Neural cell (in vitro differentiated cells): ENCODE data around the gene ZFPL1. TPM values are rescaled to one million over a fixed set of nuclear protein-coding genes. Genes with fewer than 3 reads are reported as not detected.

Source experiments
- H2AFZ ChIP-seq: fragments of 200-600, 300-800 bp; sonication (generic), shearing (Covaris generic); 2 replicates; pipeline ENCODE4 v1.6.0; 2014; ENCODE audit warnings: low read depth, mild to moderate bottlenecking, antibody characterized with exemption, low read length, moderate library complexity
- H3F3A ChIP-seq: fragments of 200-600 bp; shearing (Covaris generic); 2 replicates; pipeline ENCODE4 v1.6.1; 2016; ENCODE audit warnings: mild to moderate bottlenecking, moderate library complexity, mixed read lengths, antibody characterized with exemption, low read length; ENCODE audit not compliant: insufficient read depth, poor library complexity, severe bottlenecking
- H3K27ac ChIP-seq: fragments of 200-600, 300-800 bp; sonication (generic), shearing (Covaris generic); 2 replicates; pipeline ENCODE4 v1.5.1; 2014; ENCODE audit warnings: mild to moderate bottlenecking, low read length, moderate library complexity
- H3K27me3 ChIP-seq: fragments of 300-800, 200-600 bp; sonication (generic), shearing (Covaris generic); 2 replicates; pipeline ENCODE4 v1.6.0; 2014; ENCODE audit warnings: mild to moderate bottlenecking, low read depth, low read length, moderate library complexity; ENCODE audit not compliant: insufficient read depth
- H3K36me3 ChIP-seq: fragments of 300-800, 200-600 bp; sonication (generic), shearing (Covaris generic); 2 replicates; pipeline ENCODE4 v1.5.1; 2014; ENCODE audit warnings: mild to moderate bottlenecking, antibody characterized with exemption, low read length, moderate library complexity; ENCODE audit not compliant: insufficient read depth
- H3K4me2 ChIP-seq: fragments of 300-800, 200-600 bp; sonication (generic), shearing (Covaris generic); 2 replicates; pipeline ENCODE4 v1.6.0; 2014; ENCODE audit warnings: mild to moderate bottlenecking, low read length
- H3K4me3 ChIP-seq: fragments of 300-800, 200-600 bp; sonication (generic), shearing (Covaris generic); 2 replicates; pipeline ENCODE4 v1.5.1; 2014; ENCODE audit warnings: mild to moderate bottlenecking, low read length, moderate library complexity
- H3K79me2 ChIP-seq: fragments of 200-600 bp; shearing (Covaris generic); replicated peaks from 2 replicates; pipeline ENCODE4 v1.6.0; 2014; ENCODE audit warnings: mild to moderate bottlenecking, low read length, moderate library complexity; ENCODE audit not compliant: insufficient read depth
- H3K9ac ChIP-seq: fragments of 300-800, 200-600 bp; sonication (generic), shearing (Covaris generic); 2 replicates; pipeline ENCODE4 v1.6.1; 2016; ENCODE audit warnings: mild to moderate bottlenecking, low read length, mixed read lengths
- H3K9me2 ChIP-seq: fragments of 200-600 bp; shearing (Covaris generic); 2 replicates; pipeline ENCODE4 v1.6.1; 2016; ENCODE audit warnings: mild to moderate bottlenecking, low read length, mixed read lengths; ENCODE audit not compliant: insufficient read depth
- H3K9me3 ChIP-seq: fragments of 200-600, 300-800 bp; sonication (generic), shearing (Covaris generic); 2 replicates; pipeline ENCODE4 v1.6.1; 2016; ENCODE audit warnings: mild to moderate bottlenecking, mixed run types, low read length, moderate library complexity, mixed read lengths
- H4K20me1 ChIP-seq: fragments of 200-600 bp; shearing (Covaris generic); 2 replicates; pipeline ENCODE4 v1.6.1; 2016; ENCODE audit warnings: mild to moderate bottlenecking, mixed run types; ENCODE audit not compliant: insufficient read depth
- CTCF ChIP-seq: fragments of 450-650 bp; IDR thresholded peaks from 2 replicates; pipeline ENCODE4 v1.5.1; 2014; ENCODE audit warnings: antibody characterized with exemption, mild to moderate bottlenecking, moderate library complexity; ENCODE audit not compliant: poor library complexity, severe bottlenecking
- EP300 ChIP-seq: fragments of 450-650 bp; conservative IDR thresholded peaks from 2 replicates; pipeline ENCODE4 v1.6.1; 2014; ENCODE audit warnings: antibody characterized with exemption, mild to moderate bottlenecking, moderate library complexity; ENCODE audit not compliant: poor library complexity, severe bottlenecking
- EZH2 ChIP-seq: fragments of 200-600, 300-800 bp; shearing (Covaris generic), sonication (generic); IDR thresholded peaks from 2 replicates; pipeline ENCODE4 v1.6.1; 2014; ENCODE audit warnings: antibody characterized with exemption, low read length, borderline replicate concordance, mild to moderate bottlenecking; ENCODE audit not compliant: insufficient read depth, poor library complexity, severe bottlenecking
- MXI1 ChIP-seq: fragments of 450-650 bp; conservative IDR thresholded peaks from 2 replicates; pipeline ENCODE4 v1.6.1; 2014; ENCODE audit warnings: antibody characterized with exemption, mild to moderate bottlenecking; ENCODE audit not compliant: poor library complexity, severe bottlenecking
- POLR2AphosphoS5 ChIP-seq: IDR thresholded peaks from 2 replicates; pipeline ENCODE4 v1.6.1; 2012
- RAD21 ChIP-seq: fragments of 450-650 bp; conservative IDR thresholded peaks from 2 replicates; pipeline ENCODE4 v1.6.1; 2014; ENCODE audit warnings: antibody characterized with exemption, mild to moderate bottlenecking, moderate library complexity
- REST ChIP-seq: IDR thresholded peaks from 2 replicates; pipeline ENCODE4 v1.6.1; 2012; ENCODE audit warnings: borderline replicate concordance
- SMC3 ChIP-seq: fragments of 450-650 bp; conservative IDR thresholded peaks from 2 replicates; pipeline ENCODE4 v1.6.1; 2014; ENCODE audit warnings: antibody characterized with exemption, mild to moderate bottlenecking, moderate library complexity; ENCODE audit not compliant: poor library complexity
- TAF1 ChIP-seq: IDR thresholded peaks from 2 replicates; pipeline ENCODE4 v1.6.1; 2012; ENCODE audit warnings: low read depth
- polyA plus RNA-seq: library from polyadenylated mRNA; depleted of rRNA; stranded (reverse); fragments of >200 nt; gene quantifications from 2 replicates; pipeline ENCODE4 v1.2.3, GENCODE V29; 2014

ZFPL1 gene
- polyA plus RNA-seq, 1 donor from 2014 or later: 42.0 TPM

GRCh38 chr11:65113839-65114238 lies 29.8 kb downstream of the ZFPL1 start:
- H2AFZ ChIP-seq: no peak overlapping the region
- H3K27me3 ChIP-seq: no peaks in the 10 kb centered on the region
- H3K4me3 ChIP-seq: peak overlapping the region; percentile 86
- no peaks in the 10 kb centered on the region for H3K9me2 ChIP-seq
- H3K79me2 ChIP-seq: peaks cover 23% of the 10 kb centered on the region
- H4K20me1 ChIP-seq: no peaks in the 10 kb centered on the region
- no peaks in the 10 kb centered on the region for H3K9me3 ChIP-seq
- peak overlapping the region; percentile 99 for H3K4me2 ChIP-seq
- H3K36me3 ChIP-seq: no peaks in the 10 kb centered on the region
- peak overlapping the region; percentile 98 for H3K9ac ChIP-seq
- no peaks in the 10 kb centered on the region for H3F3A ChIP-seq
- TF ChIP-seq POLR2AphosphoS5 (no peak), MXI1 (no peak), RAD21 (no peak), SMC3 (no peak), CTCF (no peak), EZH2 (no peak), EP300 (no peak), TAF1 (no peak), REST (no peak)
- peak overlapping the region; percentile 97 for H3K27ac ChIP-seq

GRCh38 chr11:65114538-65115171 lies 30.6 kb downstream of the ZFPL1 start:
- Histone ChIP-seq H4K20me1 (no peaks in the 10 kb centered on the region), H3K9me2 (no peaks in the 10 kb centered on the region), H3F3A (no peaks in the 10 kb centered on the region), H3K27me3 (no peaks in the 10 kb centered on the region), H3K9ac (no peak overlapping the region), H2AFZ (no peak overlapping the region), H3K9me3 (no peaks in the 10 kb centered on the region), H3K27ac (no peak overlapping the region), H3K36me3 (no peaks in the 10 kb centered on the region), H3K4me2 (no peak overlapping the region), H3K4me3 (no peak overlapping the region), H3K79me2 (peaks cover 23% of the 10 kb centered on the region)
- TF ChIP-seq CTCF (no peak), POLR2AphosphoS5 (no peak), TAF1 (no peak), RAD21 (no peak), EZH2 (no peak), SMC3 (no peak), REST (no peak), EP300 (no peak), MXI1 (no peak)
